HPDE6-E6E7 (cell line): ENCODE results near the gene MYO5C.
"Not testable (repeated sequence)": the region's sequence is repeated elsewhere in the genome, so short reads cannot be mapped to it uniquely, and the experiment has no call there.

Experiments
- DNase-seq: peaks from one replicate; pipeline ENCODE4 v3.0.0; 2011; ENCODE audit warnings: missing footprints; ENCODE audit errors: extremely low spot score

Gene MYO5C

DNA sequence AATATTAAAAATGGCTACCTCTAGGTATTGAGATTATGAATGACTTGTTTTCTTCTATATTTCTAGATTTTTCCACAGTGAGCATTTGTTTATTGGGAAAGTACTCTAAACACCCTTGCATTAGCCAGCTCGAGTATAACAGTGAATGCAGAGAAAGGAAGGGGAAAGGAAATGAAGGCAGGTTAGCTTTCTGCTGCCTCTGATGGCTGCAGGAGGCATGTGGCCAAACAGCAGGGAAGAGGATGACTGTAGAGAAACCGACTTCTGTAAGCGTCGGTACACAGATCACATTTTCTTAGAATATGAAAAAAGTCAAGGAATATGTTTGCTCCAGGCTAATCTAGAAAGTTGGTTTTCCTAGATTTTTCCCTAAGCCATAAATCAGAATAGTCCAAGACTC, 124.2 kb downstream of the MYO5C start:
- no peak for DNase-seq

DNA sequence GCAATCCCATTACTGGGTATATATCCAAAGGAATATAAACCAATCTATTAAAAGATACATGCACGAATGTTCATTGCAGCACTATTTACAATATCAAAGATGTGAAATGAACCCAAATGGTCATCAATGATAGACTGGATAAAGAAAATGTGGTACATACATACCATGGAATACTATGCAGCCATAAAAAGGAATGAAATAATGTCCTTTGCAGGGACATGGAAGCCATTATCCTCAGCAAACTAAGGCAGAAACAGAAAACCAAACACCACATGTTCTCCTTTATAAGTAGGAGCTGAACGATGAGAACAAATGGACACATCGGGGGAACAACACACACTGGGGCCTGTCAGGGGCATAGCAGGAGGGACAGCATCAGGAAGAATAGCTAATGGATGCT, 125.4 kb downstream of the MYO5C start:
- not testable (repeated sequence) for DNase-seq

DNA sequence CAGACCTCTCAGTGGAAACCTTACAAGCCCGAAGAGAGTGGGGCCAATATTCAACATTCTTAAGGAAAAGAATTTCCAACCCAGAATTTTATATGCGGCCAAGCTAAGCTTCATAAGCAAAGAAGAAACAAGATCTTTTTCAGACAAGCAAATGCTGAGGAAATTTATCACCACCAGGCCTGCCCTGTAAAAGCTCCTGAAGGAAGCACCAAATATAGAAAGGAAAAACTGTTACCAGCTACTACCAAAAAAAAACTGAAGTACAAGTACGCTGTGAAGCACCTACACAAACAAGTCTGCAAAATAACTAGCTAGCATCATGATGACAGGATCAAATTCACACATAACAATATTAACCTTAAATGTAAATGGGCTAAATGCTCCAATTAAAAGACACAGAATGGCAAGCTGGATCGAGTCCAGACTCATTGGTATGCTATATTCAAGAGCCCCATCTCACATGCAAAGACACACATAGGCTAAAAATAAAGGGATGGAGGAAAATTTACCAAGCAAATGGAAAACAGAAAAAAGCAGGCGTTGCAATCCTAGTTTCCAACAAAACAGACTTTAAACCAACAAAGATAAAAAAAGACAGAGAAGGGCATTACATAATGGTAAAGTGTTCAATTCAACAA, 130.0 kb downstream of the MYO5C start:
- DNase-seq = not testable (repeated sequence)

- no peak for DNase-seq
Measured at GRCh38 chr15:52164631-52165265, 130.9 kb downstream of the MYO5C start.

GRCh38 chr15:52163321-52164190, 132.0 kb downstream of the MYO5C start:
- no peak for DNase-seq

- no peak for DNase-seq
Measured at GRCh38 chr15:52162876-52163275, 132.7 kb downstream of the MYO5C start.

DNA sequence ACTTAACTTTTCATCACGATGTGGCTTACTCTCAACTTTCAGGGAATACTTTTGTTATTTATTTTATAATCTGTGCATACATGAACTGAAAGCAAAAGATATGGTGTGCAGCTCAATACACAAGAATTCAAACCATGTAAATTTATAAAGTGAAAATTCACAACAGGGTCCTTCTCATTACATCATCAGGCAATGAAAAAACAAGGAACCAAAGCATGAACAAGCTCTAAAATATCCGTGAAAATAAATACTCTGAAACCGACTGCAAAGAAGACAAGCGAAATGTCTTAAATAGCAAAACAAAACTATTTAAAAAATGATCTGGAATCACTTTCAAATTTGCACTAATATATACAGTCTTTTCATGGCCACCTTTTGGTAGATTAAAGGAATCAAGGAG, 133.3 kb downstream of the MYO5C start:
- DNase-seq = no peak

- no peak for DNase-seq
Measured at GRCh38 chr15:52161406-52161966, 134.1 kb downstream of the MYO5C start.

DNA sequence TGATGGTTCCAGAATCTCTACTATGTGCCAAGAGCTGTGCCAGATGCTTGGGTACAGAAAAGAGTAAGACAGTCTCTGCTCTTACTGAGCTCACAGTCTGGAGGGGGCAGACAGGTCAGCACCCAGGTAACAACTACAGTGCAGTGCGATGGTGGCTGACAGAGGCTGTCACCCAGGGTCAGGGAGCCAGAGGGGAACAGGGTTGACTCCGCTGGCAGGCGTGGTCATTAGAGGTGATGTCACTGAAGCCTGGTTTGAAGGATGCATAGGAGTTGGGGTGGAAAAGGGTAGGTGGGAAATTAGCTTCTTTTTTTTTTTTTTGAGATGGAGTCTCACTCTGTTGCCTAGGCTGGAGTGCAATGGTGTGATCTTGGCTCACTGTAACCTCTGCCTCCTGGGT, 136.0 kb downstream of the MYO5C start:
- DNase-seq = no peak

DNA sequence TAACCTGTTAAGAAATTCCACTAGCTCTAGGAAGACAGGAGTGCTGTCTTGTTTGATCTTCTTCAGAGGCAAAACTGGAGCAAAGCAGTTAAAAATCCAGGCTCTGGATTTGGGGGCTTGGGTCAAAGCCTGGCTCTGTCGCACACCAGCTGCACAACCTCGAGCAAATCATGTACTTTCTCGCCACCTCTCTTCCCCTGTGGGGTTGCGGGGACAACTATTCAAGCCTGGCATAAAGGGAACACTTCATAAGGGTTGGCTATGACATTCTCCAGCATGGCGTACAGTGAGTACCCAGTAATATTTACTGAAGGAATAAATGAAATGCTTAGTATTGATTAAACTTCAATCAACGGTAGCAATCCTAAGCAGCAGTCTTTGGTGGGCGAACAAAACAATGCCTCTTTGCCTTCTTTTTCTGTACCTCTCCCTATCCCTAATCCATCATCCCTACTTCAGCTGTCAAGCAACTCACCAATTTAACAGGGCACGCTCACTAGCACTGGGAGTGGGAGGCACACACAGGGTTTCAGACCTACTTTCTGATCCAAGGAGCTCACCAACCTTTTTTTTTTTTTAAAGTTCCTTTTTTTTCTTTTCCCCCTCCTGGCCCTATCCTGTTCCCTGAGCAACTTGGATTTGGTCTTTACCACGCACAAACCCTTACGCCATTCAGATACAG, 137.4 kb downstream of the MYO5C start:
- DNase-seq = no peak

GRCh38 chr15:52155878-52156277, 139.7 kb downstream of the MYO5C start:
- DNase-seq = no peak

DNA sequence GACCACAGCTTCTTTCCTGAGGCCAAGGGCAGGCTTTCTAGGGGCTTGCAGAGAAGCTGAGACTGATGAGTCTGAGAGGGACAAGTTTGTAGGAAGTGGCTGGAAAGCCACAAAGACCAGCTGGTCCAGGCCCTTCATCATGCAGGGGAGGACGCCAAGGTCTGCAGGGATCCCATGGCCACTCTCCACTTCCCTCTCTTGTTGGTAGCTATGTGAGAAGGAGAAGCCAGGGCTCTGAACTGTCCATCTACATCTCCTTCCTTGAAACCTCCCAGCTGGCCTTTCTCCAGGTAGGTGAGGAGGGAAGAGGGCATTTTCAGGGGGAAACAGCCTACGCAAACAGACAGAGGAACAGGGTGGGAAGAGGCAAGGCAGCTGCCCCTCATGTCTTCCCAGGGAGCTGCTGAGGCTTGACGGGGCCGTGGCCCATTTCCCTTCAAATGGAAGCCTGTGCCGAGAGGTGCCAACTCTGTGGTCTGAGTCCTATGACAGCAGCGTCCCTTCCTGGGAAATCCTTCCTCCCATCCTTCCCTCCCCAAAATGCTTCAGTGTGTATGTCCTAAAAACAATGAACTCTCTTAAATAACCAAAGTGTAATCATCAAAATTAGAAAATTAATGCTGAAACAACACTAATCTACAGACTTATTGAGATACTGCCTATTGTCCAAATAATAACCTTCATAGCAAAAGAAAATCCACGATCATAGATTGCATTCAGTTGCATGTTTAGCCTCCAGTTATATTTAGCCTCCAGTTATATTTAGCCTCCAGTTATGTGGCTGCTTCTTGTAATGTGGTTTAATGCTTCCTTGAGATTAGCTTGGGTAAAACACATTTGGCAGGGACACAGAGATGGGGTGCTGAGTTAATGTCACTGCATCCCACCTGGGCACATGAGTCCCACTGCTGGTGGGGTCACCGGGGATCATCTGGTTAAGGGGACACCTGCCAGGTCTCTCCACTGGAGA, 140.4 kb downstream of the MYO5C start:
- no peak for DNase-seq

GRCh38 chr15:52153900-52154895, 141.4 kb downstream of the MYO5C start:
- DNase-seq = no peak

GRCh38 chr15:52151353-52151752, 144.3 kb downstream of the MYO5C start:
- DNase-seq = no peak

DNA sequence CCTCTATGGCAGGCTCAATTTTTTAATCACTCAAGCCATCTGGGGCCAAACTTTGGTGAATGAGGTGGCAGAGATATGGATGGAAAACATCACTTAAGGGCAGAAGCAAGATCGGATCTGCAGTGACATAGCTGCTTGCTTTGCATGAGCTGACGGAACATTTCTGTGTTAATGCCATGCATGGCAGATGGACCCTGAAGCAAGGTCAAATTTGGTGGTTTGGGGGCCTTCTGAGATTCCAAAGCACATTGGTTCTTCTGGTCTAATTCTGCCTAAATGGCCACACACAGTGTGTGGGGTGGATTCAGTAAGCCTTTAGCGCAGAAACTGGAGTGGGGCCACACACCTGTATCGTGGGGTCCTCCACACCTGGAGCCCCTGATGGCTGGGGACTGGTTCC, 144.7 kb downstream of the MYO5C start:
- DNase-seq = no peak

- DNase-seq = no peak
Measured at GRCh38 chr15:52150043-52150825, 145.4 kb downstream of the MYO5C start.

- no peak for DNase-seq
Measured at GRCh38 chr15:52148403-52148802, 147.2 kb downstream of the MYO5C start.

- DNase-seq = no peak
Measured at GRCh38 chr15:52146776-52147175, 148.8 kb downstream of the MYO5C start.

- DNase-seq = no peak
Measured at GRCh38 chr15:52146261-52146660, 149.3 kb downstream of the MYO5C start.
